Central memory CD8-positive, alpha-beta T cell (primary cell): ENCODE measurements around the gene EPO.
"Not testable (repeated sequence)": the region's sequence is repeated elsewhere in the genome, so short reads cannot be mapped to it uniquely, and the experiment has no call there.

Experiments
- ATAC-seq: fragments of 150-1000 bp; cut with Tn5 transposase; replicated peaks from 2 replicates; pipeline ENCODE4 v1.10.0; 2022; ENCODE audit warnings: mild to moderate bottlenecking, moderate FRiP score, moderate number of reproducible peaks; ENCODE audit not compliant: poor library complexity, severe bottlenecking; ENCODE audit errors: extremely low read depth
- DNase-seq, 2 donors: peaks; one replicate each; pipeline ENCODE4 v3.0.0; 2021; ENCODE audit warnings: low spot score in 2 of 2
- H3K27ac Mint-ChIP-seq: one replicate; pipeline ENCODE4 v1.8.0; 2022; ENCODE audit warnings: low read depth, mild to moderate bottlenecking, moderate library complexity, mixed read lengths
- H3K27me3 Mint-ChIP-seq: one replicate; pipeline ENCODE4 v1.8.0; 2022; ENCODE audit warnings: mixed read lengths
- H3K36me3 Mint-ChIP-seq: one replicate; pipeline ENCODE4 v1.8.0; 2022; ENCODE audit warnings: mild to moderate bottlenecking, moderate library complexity, mixed read lengths; ENCODE audit not compliant: insufficient read depth
- H3K4me1 Mint-ChIP-seq: one replicate; pipeline ENCODE4 v1.8.0; 2022; ENCODE audit warnings: mixed read lengths
- H3K4me3 Mint-ChIP-seq: one replicate; pipeline ENCODE4 v1.8.0; 2022; ENCODE audit warnings: mild to moderate bottlenecking, moderate library complexity, mixed read lengths
- H3K9me3 Mint-ChIP-seq: one replicate; pipeline ENCODE4 v1.8.0; 2022; ENCODE audit warnings: mixed read lengths

Gene EPO

GRCh38 chr7:100745184-100745583, 24.9 kb downstream of the EPO start:
- Mint-ChIP-seq H3K4me1 (no peaks in the 10 kb centered on the region), H3K4me3 (peak overlapping the region; percentile 70), H3K27ac (no peak overlapping the region), H3K9me3 (no peaks in the 10 kb centered on the region), H3K27me3 (peaks cover 55% of the 10 kb centered on the region), H3K36me3 (peaks cover 4% of the 10 kb centered on the region)
- ATAC-seq (no peak), DNase-seq (no peak)

- no peaks in the 10 kb centered on the region for H3K4me1 Mint-ChIP-seq
- H3K4me3 Mint-ChIP-seq = no peak overlapping the region
- DNase-seq = no peak
- H3K27ac Mint-ChIP-seq = no peak overlapping the region
- H3K27me3 Mint-ChIP-seq = peaks cover 44% of the 10 kb centered on the region
- peaks cover 5% of the 10 kb centered on the region for H3K36me3 Mint-ChIP-seq
- H3K9me3 Mint-ChIP-seq = no peaks in the 10 kb centered on the region
- no peak for ATAC-seq
These were observed 32.7 kb downstream of the EPO start for GRCh38 chr7:100752994-100753393.

GRCh38 chr7:100753750-100754149, 33.5 kb downstream of the EPO start:
- no peaks in the 10 kb centered on the region for H3K4me1 Mint-ChIP-seq
- H3K9me3 Mint-ChIP-seq = no peaks in the 10 kb centered on the region
- peaks cover 37% of the 10 kb centered on the region for H3K27me3 Mint-ChIP-seq

GRCh38 chr7:100759357-100760171, 39.3 kb downstream of the EPO start:
- Mint-ChIP-seq H3K9me3 (no peaks in the 10 kb centered on the region), H3K4me3 (no peak overlapping the region), H3K4me1 (no peaks in the 10 kb centered on the region), H3K27ac (no peak overlapping the region), H3K36me3 (peaks cover 2% of the 10 kb centered on the region), H3K27me3 (peaks cover 10% of the 10 kb centered on the region)
- DNase-seq (no peak), ATAC-seq (no peak)

More at GRCh38 chr7:100753750-100754149, 33.5 kb downstream of the EPO start:
- peaks cover 5% of the 10 kb centered on the region for H3K36me3 Mint-ChIP-seq
- no peak for DNase-seq
- no peak overlapping the region for H3K27ac Mint-ChIP-seq
- no peak overlapping the region for H3K4me3 Mint-ChIP-seq
- ATAC-seq = no peak

- H3K36me3 Mint-ChIP-seq, H3K4me1 Mint-ChIP-seq, H3K9me3 Mint-ChIP-seq, H3K27ac Mint-ChIP-seq, ATAC-seq, H3K4me3 Mint-ChIP-seq, DNase-seq: not testable (repeated sequence)
- peaks cover 30% of the 10 kb centered on the region for H3K27me3 Mint-ChIP-seq
These were observed 42.6 kb downstream of the EPO start for GRCh38 chr7:100762841-100763240.

- ATAC-seq = no peak
- no peaks in the 10 kb centered on the region for H3K36me3 Mint-ChIP-seq
- DNase-seq = no peak
- peaks cover 38% of the 10 kb centered on the region for H3K27me3 Mint-ChIP-seq
- no peak overlapping the region for H3K27ac Mint-ChIP-seq
- no peaks in the 10 kb centered on the region for H3K9me3 Mint-ChIP-seq
- no peak overlapping the region for H3K4me3 Mint-ChIP-seq
- no peaks in the 10 kb centered on the region for H3K4me1 Mint-ChIP-seq
These were observed 43.4 kb downstream of the EPO start for GRCh38 chr7:100763556-100764140.

GRCh38 chr7:100764841-100765240, 44.6 kb downstream of the EPO start:
- Mint-ChIP-seq H3K27me3 (peaks cover 50% of the 10 kb centered on the region), H3K9me3 (no peaks in the 10 kb centered on the region), H3K36me3 (no peaks in the 10 kb centered on the region), H3K27ac (no peak overlapping the region), H3K4me3 (no peak overlapping the region), H3K4me1 (no peaks in the 10 kb centered on the region)
- DNase-seq (no peak), ATAC-seq (no peak)

GRCh38 chr7:100765250-100765649, 45.0 kb downstream of the EPO start:
- no peak for ATAC-seq
- no peaks in the 10 kb centered on the region for H3K9me3 Mint-ChIP-seq
- no peaks in the 10 kb centered on the region for H3K4me1 Mint-ChIP-seq
- H3K36me3 Mint-ChIP-seq = no peaks in the 10 kb centered on the region
- no peak overlapping the region for H3K27ac Mint-ChIP-seq
- no peak overlapping the region for H3K4me3 Mint-ChIP-seq
- peaks cover 54% of the 10 kb centered on the region for H3K27me3 Mint-ChIP-seq
- no peak for DNase-seq

- ATAC-seq (no peak), DNase-seq (no peak)
- H3K4me3 Mint-ChIP-seq = no peak overlapping the region
- peaks cover 44% of the 10 kb centered on the region for H3K27me3 Mint-ChIP-seq
- H3K27ac Mint-ChIP-seq = peak overlapping the region; percentile 72
- no peaks in the 10 kb centered on the region for H3K4me1 Mint-ChIP-seq
- H3K9me3 Mint-ChIP-seq = no peaks in the 10 kb centered on the region
- no peaks in the 10 kb centered on the region for H3K36me3 Mint-ChIP-seq
These were observed 48.5 kb downstream of the EPO start for GRCh38 chr7:100768784-100769183.
